HEK293 (cell line): ENCODE results near the gene TUBB2B.

ENCODE experiments used
- HOXC10 ChIP-seq: sonication (generic); formaldehyde crosslinking; IDR thresholded peaks from 2 replicates; pipeline ENCODE4 v1.8.1; 2023; ENCODE audit warnings: mild to moderate bottlenecking, missing genetic modification reagents
- PRDM1 ChIP-seq: fragments of 450-650 bp; formaldehyde crosslinking; IDR thresholded peaks from 2 replicates; pipeline ENCODE4; 2016; ENCODE audit warnings: missing biosample characterization, missing genetic modification characterization

GRCh38 chr6:3183066-3183465 is 44.4 kb downstream of the TUBB2B start:
- TF ChIP-seq PRDM1 (tag by site-specific recombination) = no peak
- TF ChIP-seq HOXC10 (CRISPR knock-in tag) = no peak
